Neural progenitor cell (in vitro differentiated cells): ENCODE results near the gene LRP1-AS. TPM values are rescaled to one million over a fixed set of nuclear protein-coding genes. Genes with fewer than 3 reads are reported as not detected.

ENCODE experiments used
- DNase-seq: peaks from one replicate; pipeline ENCODE4 v3.0.0-alpha.2; 2016; ENCODE audit warnings: low spot score
- H2AFZ ChIP-seq: fragments of 200-600 bp; sonication (generic); replicated peaks from 2 replicates; pipeline ENCODE4 v1.6.1; 2016; ENCODE audit warnings: antibody characterized with exemption
- H3F3A ChIP-seq: fragments of 200-600 bp; sonication (generic); 2 replicates; pipeline ENCODE4 v1.6.1; 2016; ENCODE audit warnings: antibody characterized with exemption, low read depth
- H3K27ac ChIP-seq: fragments of 200-600 bp; sonication (generic); 2 replicates; pipeline ENCODE4 v1.5.1; 2016; ENCODE audit warnings: mild to moderate bottlenecking
- H3K27me3 ChIP-seq: fragments of 200-600 bp; sonication (generic); 2 replicates; pipeline ENCODE4 v1.6.1; 2016; ENCODE audit warnings: mild to moderate bottlenecking, moderate library complexity
- H3K36me3 ChIP-seq: fragments of 200-600 bp; sonication (generic); 2 replicates; pipeline ENCODE4 v1.5.1; 2016
- H3K4me1 ChIP-seq: fragments of 200-600 bp; sonication (generic); 2 replicates; pipeline ENCODE4 v1.6.1; 2016; ENCODE audit warnings: mixed run types
- H3K4me2 ChIP-seq: fragments of 200-600 bp; sonication (generic); 2 replicates; pipeline ENCODE4 v1.6.1; 2016
- H3K4me3 ChIP-seq: fragments of 200-600 bp; sonication (generic); 2 replicates; pipeline ENCODE4 v1.5.1; 2016
- H3K79me2 ChIP-seq: fragments of 200-600 bp; sonication (generic); 2 replicates; pipeline ENCODE4 v1.6.1; 2016; ENCODE audit warnings: low read depth
- H3K9ac ChIP-seq: fragments of 200-600 bp; sonication (generic); 2 replicates; pipeline ENCODE4 v1.6.1; 2016
- H3K9me3 ChIP-seq: fragments of 200-600 bp; sonication (generic); 2 replicates; pipeline ENCODE4 v1.5.1; 2016; ENCODE audit warnings: low read depth
- H4K20me1 ChIP-seq: fragments of 200-600 bp; sonication (generic); 2 replicates; pipeline ENCODE4 v1.6.1; 2016; ENCODE audit warnings: low read depth
- H3K27ac Mint-ChIP-seq: 3 replicates; pipeline ENCODE4 v1.8.0; 2021; ENCODE audit warnings: mixed read lengths
- H3K27me3 Mint-ChIP-seq: 2 replicates; pipeline ENCODE4 v1.8.0; 2022; ENCODE audit warnings: low read depth, mild to moderate bottlenecking, inconsistent platforms, moderate library complexity, mixed read lengths; ENCODE audit not compliant: insufficient read depth
- H3K36me3 Mint-ChIP-seq: 3 replicates; pipeline ENCODE4 v1.8.0; 2021; ENCODE audit warnings: mixed read lengths
- H3K4me1 Mint-ChIP-seq: 3 replicates; pipeline ENCODE4 v1.8.0; 2021; ENCODE audit warnings: mixed read lengths
- H3K4me3 Mint-ChIP-seq: 3 replicates; pipeline ENCODE4 v1.8.0; 2021; ENCODE audit warnings: mild to moderate bottlenecking, moderate library complexity, mixed read lengths
- H3K9me3 Mint-ChIP-seq: 3 replicates; pipeline ENCODE4 v1.8.0; 2020; ENCODE audit warnings: mixed read lengths
- EZH2 ChIP-seq: fragments of 200-600 bp; sonication (generic); IDR thresholded peaks from 2 replicates; pipeline ENCODE4 v1.6.1; 2017; ENCODE audit warnings: antibody characterized with exemption, mild to moderate bottlenecking, moderate library complexity
- EZH2phosphoT487 ChIP-seq: fragments of 200-600 bp; sonication (generic); IDR thresholded peaks from 2 replicates; pipeline ENCODE4 v1.6.1; 2017; ENCODE audit warnings: antibody characterized with exemption
- total RNA-seq: library from RNA; depleted of rRNA; stranded (reverse); fragments of >200 nt; gene quantifications from 2 replicates; pipeline ENCODE4 v1.2.3, GENCODE V29; 2015; ENCODE audit warnings: low replicate concordance
- TF ChIP-seq, protein P1 (sequence below): fragments of 200-600 bp; sonication (generic); IDR thresholded peaks from 2 replicates; pipeline ENCODE4 v1.5.1; 2017; ENCODE audit warnings: antibody characterized with exemption, mild to moderate bottlenecking

LRP1-AS gene
- total RNA-seq, 1 donor from 2014 or later = not detected

DNA sequence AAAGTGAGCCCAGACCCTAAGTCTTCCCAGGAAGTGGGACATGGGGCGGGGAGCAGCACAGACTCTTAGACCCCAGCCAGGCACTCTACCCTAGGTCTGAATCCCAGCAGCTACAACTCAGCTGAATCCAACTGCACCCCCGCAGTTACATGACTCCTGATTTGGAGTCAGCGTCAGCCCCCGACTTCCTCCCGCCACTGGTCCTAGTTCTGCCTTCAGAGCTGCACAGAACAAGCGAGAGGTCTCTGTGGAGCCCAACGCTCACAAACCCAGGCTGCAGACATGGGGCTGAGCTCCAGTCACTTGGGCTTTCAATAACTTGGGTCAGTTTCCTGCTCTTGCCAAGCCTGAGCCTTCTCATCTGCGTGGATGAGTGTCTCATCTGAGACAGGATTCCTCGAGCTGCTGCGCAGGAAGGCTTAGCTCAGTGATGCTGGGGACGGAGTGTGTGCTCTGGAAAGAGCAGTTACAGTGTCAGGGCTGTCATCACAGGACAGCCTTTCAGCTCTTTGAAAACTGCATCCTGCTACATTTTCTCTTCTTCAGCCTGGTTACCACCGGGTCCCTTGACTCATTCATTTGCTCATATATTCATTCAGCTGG lies 38.6 kb upstream of the LRP1-AS start:
- Mint-ChIP-seq H3K4me1 (peaks cover 3% of the 10 kb centered on the region), H3K9me3 (no peaks in the 10 kb centered on the region), H3K36me3 (peaks cover 26% of the 10 kb centered on the region), H3K27me3 (peaks cover 11% of the 10 kb centered on the region), H3K27ac (no peak overlapping the region), H3K4me3 (no peak overlapping the region)
- no peak overlapping the region for H3K4me3 ChIP-seq
- H3K36me3 ChIP-seq = no peaks in the 10 kb centered on the region
- peaks cover 13% of the 10 kb centered on the region for H3F3A ChIP-seq
- no peak overlapping the region for H3K27ac ChIP-seq
- peaks cover 4% of the 10 kb centered on the region for H4K20me1 ChIP-seq
- H3K9me3 ChIP-seq = no peaks in the 10 kb centered on the region
- H3K4me1 ChIP-seq = no peaks in the 10 kb centered on the region
- H2AFZ ChIP-seq = no peak overlapping the region
- no peak for DNase-seq
- TF ChIP-seq, protein P1, sequence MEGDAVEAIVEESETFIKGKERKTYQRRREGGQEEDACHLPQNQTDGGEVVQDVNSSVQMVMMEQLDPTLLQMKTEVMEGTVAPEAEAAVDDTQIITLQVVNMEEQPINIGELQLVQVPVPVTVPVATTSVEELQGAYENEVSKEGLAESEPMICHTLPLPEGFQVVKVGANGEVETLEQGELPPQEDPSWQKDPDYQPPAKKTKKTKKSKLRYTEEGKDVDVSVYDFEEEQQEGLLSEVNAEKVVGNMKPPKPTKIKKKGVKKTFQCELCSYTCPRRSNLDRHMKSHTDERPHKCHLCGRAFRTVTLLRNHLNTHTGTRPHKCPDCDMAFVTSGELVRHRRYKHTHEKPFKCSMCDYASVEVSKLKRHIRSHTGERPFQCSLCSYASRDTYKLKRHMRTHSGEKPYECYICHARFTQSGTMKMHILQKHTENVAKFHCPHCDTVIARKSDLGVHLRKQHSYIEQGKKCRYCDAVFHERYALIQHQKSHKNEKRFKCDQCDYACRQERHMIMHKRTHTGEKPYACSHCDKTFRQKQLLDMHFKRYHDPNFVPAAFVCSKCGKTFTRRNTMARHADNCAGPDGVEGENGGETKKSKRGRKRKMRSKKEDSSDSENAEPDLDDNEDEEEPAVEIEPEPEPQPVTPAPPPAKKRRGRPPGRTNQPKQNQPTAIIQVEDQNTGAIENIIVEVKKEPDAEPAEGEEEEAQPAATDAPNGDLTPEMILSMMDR = no peak
- TF ChIP-seq EZH2 = no peak
- TF ChIP-seq EZH2phosphoT487 = no peak
- H3K4me2 ChIP-seq = no peak overlapping the region
- no peaks in the 10 kb centered on the region for H3K27me3 ChIP-seq
- no peak overlapping the region for H3K9ac ChIP-seq
- H3K79me2 ChIP-seq = no peaks in the 10 kb centered on the region

DNA sequence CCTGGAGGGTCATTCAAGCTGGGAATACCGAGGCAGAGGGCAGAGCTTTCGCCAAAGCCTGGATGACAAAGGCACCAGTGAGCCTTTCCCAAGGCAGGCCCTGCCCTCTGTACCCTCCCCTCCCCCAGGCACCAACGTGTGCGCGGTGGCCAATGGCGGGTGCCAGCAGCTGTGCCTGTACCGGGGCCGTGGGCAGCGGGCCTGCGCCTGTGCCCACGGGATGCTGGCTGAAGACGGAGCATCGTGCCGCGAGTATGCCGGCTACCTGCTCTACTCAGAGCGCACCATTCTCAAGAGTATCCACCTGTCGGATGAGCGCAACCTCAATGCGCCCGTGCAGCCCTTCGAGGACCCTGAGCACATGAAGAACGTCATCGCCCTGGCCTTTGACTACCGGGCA lies 38.0 kb upstream of the LRP1-AS start:
- no peak overlapping the region for H3K27ac ChIP-seq
- no peak for DNase-seq
- H3K4me3 Mint-ChIP-seq = no peak overlapping the region
- H3K4me2 ChIP-seq = no peak overlapping the region
- H3K36me3 Mint-ChIP-seq = peaks cover 26% of the 10 kb centered on the region
- no peak overlapping the region for H3K9ac ChIP-seq
- no peaks in the 10 kb centered on the region for H3K79me2 ChIP-seq
- H3K9me3 ChIP-seq = no peaks in the 10 kb centered on the region
- no peak overlapping the region for H3K27ac Mint-ChIP-seq
- H4K20me1 ChIP-seq = peaks cover 4% of the 10 kb centered on the region
- H3K9me3 Mint-ChIP-seq = no peaks in the 10 kb centered on the region
- H3F3A ChIP-seq = peaks cover 13% of the 10 kb centered on the region
- H2AFZ ChIP-seq = no peak overlapping the region
- no peaks in the 10 kb centered on the region for H3K4me1 ChIP-seq
- H3K27me3 ChIP-seq = no peaks in the 10 kb centered on the region
- no peaks in the 10 kb centered on the region for H3K36me3 ChIP-seq
- H3K4me3 ChIP-seq = no peak overlapping the region
- TF ChIP-seq, protein P1 = no peak
- TF ChIP-seq EZH2phosphoT487 (no peak), EZH2 (no peak)
- H3K27me3 Mint-ChIP-seq = peaks cover 11% of the 10 kb centered on the region
- H3K4me1 Mint-ChIP-seq = peaks cover 3% of the 10 kb centered on the region

DNA sequence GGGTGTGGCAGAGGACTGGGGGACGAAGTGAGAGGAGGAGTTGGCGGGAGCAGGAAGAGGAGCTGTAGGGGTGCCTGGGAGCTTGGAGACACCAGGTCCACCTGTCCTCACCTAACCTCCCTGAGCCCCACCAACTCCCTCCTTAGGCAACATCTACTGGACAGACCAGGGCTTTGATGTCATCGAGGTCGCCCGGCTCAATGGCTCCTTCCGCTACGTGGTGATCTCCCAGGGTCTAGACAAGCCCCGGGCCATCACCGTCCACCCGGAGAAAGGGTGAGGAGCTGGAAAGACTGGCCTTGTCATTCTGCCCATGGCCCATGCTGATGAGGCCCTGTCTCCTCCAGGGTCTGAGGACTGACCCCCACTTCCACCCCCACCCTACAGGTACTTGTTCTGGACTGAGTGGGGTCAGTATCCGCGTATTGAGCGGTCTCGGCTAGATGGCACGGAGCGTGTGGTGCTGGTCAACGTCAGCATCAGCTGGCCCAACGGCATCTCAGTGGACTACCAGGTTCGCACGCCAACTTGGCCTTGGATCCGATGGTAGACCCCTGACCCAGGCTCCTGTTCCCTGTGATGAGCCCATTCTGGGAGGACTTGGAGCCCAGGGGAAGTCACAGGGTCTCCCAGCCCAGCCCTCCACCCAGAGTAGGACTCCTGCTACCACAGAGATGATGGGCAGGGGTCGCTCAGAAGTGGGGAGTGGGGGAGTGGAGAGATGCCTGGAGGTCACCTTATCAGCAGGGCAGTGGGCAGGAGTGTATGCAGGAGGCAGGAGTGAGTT lies 36.7 kb upstream of the LRP1-AS start:
- peak overlapping the region; percentile 42 for H3K27ac Mint-ChIP-seq

More for the DNA sequence above, 36.7 kb upstream of the LRP1-AS start:
- Histone ChIP-seq H3K27ac (no peak overlapping the region), H3K79me2 (no peaks in the 10 kb centered on the region), H4K20me1 (peaks cover 4% of the 10 kb centered on the region), H3K36me3 (no peaks in the 10 kb centered on the region), H3K9ac (no peak overlapping the region), H3F3A (peaks cover 13% of the 10 kb centered on the region), H3K4me3 (no peak overlapping the region), H3K9me3 (no peaks in the 10 kb centered on the region), H3K4me1 (no peaks in the 10 kb centered on the region), H3K27me3 (no peaks in the 10 kb centered on the region), H2AFZ (no peak overlapping the region), H3K4me2 (no peak overlapping the region)
- H3K4me1 Mint-ChIP-seq = peaks cover 3% of the 10 kb centered on the region
- DNase-seq = no peak
- H3K9me3 Mint-ChIP-seq = no peaks in the 10 kb centered on the region
- H3K27me3 Mint-ChIP-seq = peaks cover 8% of the 10 kb centered on the region
- TF ChIP-seq EZH2phosphoT487 = no peak
- TF ChIP-seq, protein P1 = no peak
- TF ChIP-seq EZH2 = no peak
- H3K4me3 Mint-ChIP-seq = peak overlapping the region; percentile 43
- peaks cover 28% of the 10 kb centered on the region for H3K36me3 Mint-ChIP-seq
